HL-60 (cell line): Measurements from ENCODE around the gene COL21A1.
"Not testable (repeated sequence)": the region's sequence is repeated elsewhere in the genome, so short reads cannot be mapped to it uniquely, and the experiment has no call there.

Experiments used
- DNase-seq, 2 experiments: peaks; one replicate each; pipeline ENCODE4 v3.0.0-alpha.2; 2010 to 2020; ENCODE audit warnings: low read depth in 1 of 2, low spot score in 1 of 2
- H3K27ac ChIP-seq: fragments of 250-450 bp; sonication (Bioruptor Pico); replicated peaks from 2 replicates; pipeline ENCODE4 v1.5.1; 2020; ENCODE audit warnings: mild to moderate bottlenecking, moderate library complexity
- H3K27me3 ChIP-seq: fragments of 250-450 bp; sonication (Bioruptor Pico); 2 replicates; pipeline ENCODE4 v1.5.1; 2021; ENCODE audit warnings: mild to moderate bottlenecking, moderate library complexity; ENCODE audit not compliant: insufficient read depth, poor library complexity, severe bottlenecking
- H3K4me3 ChIP-seq: replicated peaks from 2 replicates; pipeline ENCODE4 v1.5.1; 2011; ENCODE audit warnings: mild to moderate bottlenecking, control low read depth, low read length; ENCODE audit not compliant: insufficient read depth
- CTCF ChIP-seq: IDR thresholded peaks from one replicate; pipeline ENCODE4 v1.5.1; 2011; ENCODE audit warnings: low read length, control low read depth, inconsistent platforms; ENCODE audit not compliant: insufficient read depth
- GABPA ChIP-seq: IDR thresholded peaks from 2 replicates; pipeline ENCODE4 v1.6.1; 2012; ENCODE audit warnings: low read depth
- POLR2AphosphoS5 ChIP-seq: IDR thresholded peaks from 2 replicates; pipeline ENCODE4 v1.6.1; 2012; ENCODE audit warnings: low read depth
- REST ChIP-seq: IDR thresholded peaks from 2 replicates; pipeline ENCODE4 v1.6.1; 2012; ENCODE audit warnings: low read depth; ENCODE audit not compliant: insufficient replicate concordance
- SPI1 ChIP-seq: IDR thresholded peaks from 2 replicates; pipeline ENCODE4 v1.6.1; 2012; ENCODE audit warnings: low read depth, mild to moderate bottlenecking, borderline replicate concordance

The COL21A1 gene

GRCh38 chr6:56019973-56020372 lies 227.4 kb downstream of the COL21A1 start:
- H3K27me3 ChIP-seq: no peaks in the 10 kb centered on the region
- H3K27ac ChIP-seq: no peak overlapping the region
- TF ChIP-seq CTCF: no peak
- TF ChIP-seq SPI1: no peak
- TF ChIP-seq GABPA: no peak
- TF ChIP-seq POLR2AphosphoS5: no peak
- no peak for TF ChIP-seq REST
- H3K4me3 ChIP-seq: no peak overlapping the region
- no peak for DNase-seq

GRCh38 chr6:56017198-56017597 lies 230.2 kb downstream of the COL21A1 start:
- no peak for TF ChIP-seq CTCF
- no peak overlapping the region for H3K4me3 ChIP-seq
- DNase-seq: peak in 1 of 2 experiments; percentile 3
- no peak overlapping the region for H3K27ac ChIP-seq
- no peaks in the 10 kb centered on the region for H3K27me3 ChIP-seq

- H3K27me3 ChIP-seq, H3K27ac ChIP-seq, DNase-seq, H3K4me3 ChIP-seq: not testable (repeated sequence)
Measured at GRCh38 chr6:56014039-56014438, 233.3 kb downstream of the COL21A1 start.

GRCh38 chr6:56009636-56010035 lies 237.7 kb downstream of the COL21A1 start:
- DNase-seq: no peak
- no peak overlapping the region for H3K27ac ChIP-seq
- no peak for TF ChIP-seq GABPA
- no peak for TF ChIP-seq SPI1
- TF ChIP-seq CTCF: no peak
- no peak for TF ChIP-seq REST
- TF ChIP-seq POLR2AphosphoS5: no peak
- H3K27me3 ChIP-seq: no peaks in the 10 kb centered on the region
- H3K4me3 ChIP-seq: no peak overlapping the region
